ENCODE results near the gene PTPN7.
"Not testable (repeated sequence)": the region's sequence is repeated elsewhere in the genome, so short reads cannot be mapped to it uniquely, and the experiment has no call there.

The PTPN7 gene

DNA sequence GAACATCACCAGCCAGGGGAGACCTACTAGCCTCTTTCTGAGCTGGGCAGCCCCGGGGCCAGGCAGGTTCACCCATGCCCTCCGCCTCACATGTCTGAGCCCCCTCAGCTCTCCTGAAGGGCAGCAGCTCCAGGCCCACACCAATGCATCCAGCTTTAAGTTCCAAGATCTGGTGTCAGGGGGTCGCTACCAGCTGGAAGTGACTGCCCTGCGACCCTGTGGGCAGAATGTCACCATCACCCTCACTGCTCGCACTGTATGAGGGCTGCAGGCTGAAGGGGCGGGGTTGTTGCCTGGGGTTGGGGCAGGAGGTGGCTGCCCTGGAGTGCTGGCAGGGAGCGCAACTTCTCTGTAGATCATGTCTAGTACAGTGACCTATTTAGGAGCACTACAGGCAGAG lies 8.5 kb upstream of the PTPN7 start:
- H3F3A ChIP-seq (ENCODE audit: insufficient read depth, low read length), result no peaks in the 10 kb centered on the region
- H3K27me3 ChIP-seq (ENCODE audit: insufficient read depth, low read length), result no peaks in the 10 kb centered on the region
- peaks cover 8% of the 10 kb centered on the region for H3K4me1 ChIP-seq (ENCODE audit: insufficient read depth, low read length, severe bottlenecking)
- no peaks in the 10 kb centered on the region for H3K79me2 ChIP-seq (ENCODE audit: insufficient read depth, low read length)
- TF ChIP-seq, protein P1, sequence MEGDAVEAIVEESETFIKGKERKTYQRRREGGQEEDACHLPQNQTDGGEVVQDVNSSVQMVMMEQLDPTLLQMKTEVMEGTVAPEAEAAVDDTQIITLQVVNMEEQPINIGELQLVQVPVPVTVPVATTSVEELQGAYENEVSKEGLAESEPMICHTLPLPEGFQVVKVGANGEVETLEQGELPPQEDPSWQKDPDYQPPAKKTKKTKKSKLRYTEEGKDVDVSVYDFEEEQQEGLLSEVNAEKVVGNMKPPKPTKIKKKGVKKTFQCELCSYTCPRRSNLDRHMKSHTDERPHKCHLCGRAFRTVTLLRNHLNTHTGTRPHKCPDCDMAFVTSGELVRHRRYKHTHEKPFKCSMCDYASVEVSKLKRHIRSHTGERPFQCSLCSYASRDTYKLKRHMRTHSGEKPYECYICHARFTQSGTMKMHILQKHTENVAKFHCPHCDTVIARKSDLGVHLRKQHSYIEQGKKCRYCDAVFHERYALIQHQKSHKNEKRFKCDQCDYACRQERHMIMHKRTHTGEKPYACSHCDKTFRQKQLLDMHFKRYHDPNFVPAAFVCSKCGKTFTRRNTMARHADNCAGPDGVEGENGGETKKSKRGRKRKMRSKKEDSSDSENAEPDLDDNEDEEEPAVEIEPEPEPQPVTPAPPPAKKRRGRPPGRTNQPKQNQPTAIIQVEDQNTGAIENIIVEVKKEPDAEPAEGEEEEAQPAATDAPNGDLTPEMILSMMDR (IDR thresholded peaks at IDR 0.05; ENCODE audit: low read length), result no peak
- TF ChIP-seq EZH2 (IDR thresholded peaks at IDR 0.05; ENCODE audit: borderline replicate concordance, low read length), result no peak
- no peaks in the 10 kb centered on the region for H3K9me2 ChIP-seq (ENCODE audit: low read depth, low read length)
- H3K9me3 ChIP-seq (ENCODE audit: low read length), result no peaks in the 10 kb centered on the region
- no peak overlapping the region for H3K4me2 ChIP-seq (ENCODE audit: low read length)
- H3K9ac ChIP-seq (ENCODE audit: low read length), result no peak overlapping the region
- no peak overlapping the region for H2AFZ ChIP-seq (ENCODE audit: low read length)
- H3K27ac ChIP-seq (ENCODE audit: low read depth, low read length, poor library complexity, severe bottlenecking), result no peak overlapping the region
- H3K4me3 ChIP-seq (ENCODE audit: low read depth, low read length, poor library complexity, severe bottlenecking), result no peak overlapping the region
- no peaks in the 10 kb centered on the region for H4K20me1 ChIP-seq (ENCODE audit: insufficient read depth, low read length)
- 0 out of 2 replicates have a peak, but pooled peaks cover 4% of the 10 kb centered on the region for H3K36me3 ChIP-seq (ENCODE audit: insufficient read depth, low read length)

DNA sequence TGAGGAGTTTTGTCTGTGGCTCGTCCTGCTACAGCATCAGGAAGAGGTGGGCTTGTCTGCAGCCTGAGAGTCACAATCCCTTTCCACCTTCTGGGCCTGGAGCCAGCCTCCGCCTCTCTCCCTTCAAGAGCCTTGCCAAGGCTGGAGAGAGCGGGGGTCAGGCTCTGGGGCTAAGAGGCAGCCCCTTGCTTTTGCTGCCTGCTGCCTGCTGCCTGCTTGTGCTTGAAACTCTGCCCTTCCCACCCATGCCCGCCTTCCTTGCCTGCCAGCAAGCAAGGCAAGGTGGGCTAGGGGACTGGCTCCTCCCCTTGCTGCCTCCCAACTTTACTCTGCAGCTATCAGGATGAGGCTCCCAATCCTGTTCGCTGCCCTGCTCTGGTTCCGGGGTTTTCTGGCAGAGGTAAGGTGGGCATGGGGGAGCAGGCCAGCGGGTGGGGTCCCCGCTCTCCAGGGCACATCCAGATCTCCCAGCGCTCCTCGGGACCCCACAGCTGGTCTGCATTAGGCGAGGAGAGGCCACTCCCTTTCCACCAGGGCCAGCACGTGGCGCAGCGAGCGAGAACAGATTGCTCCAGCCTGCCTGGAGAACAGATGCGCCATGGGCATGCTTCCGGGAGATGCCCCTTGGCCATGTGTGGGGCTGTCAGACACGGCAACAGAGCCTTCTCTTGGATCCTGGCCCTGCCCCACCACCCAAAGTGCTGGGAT lies 7.5 kb upstream of the PTPN7 start:
- H3K9ac ChIP-seq (ENCODE audit: low read length), result no peak overlapping the region
- TF ChIP-seq, protein P1 (IDR thresholded peaks at IDR 0.05; ENCODE audit: low read length), result no peak
- TF ChIP-seq EZH2 (IDR thresholded peaks at IDR 0.05; ENCODE audit: borderline replicate concordance, low read length), result no peak
- H3K9me3 ChIP-seq (ENCODE audit: low read length), result no peaks in the 10 kb centered on the region
- H3K4me3 ChIP-seq (ENCODE audit: low read depth, low read length, poor library complexity, severe bottlenecking), result no peak overlapping the region
- no peaks in the 10 kb centered on the region for H3K27me3 ChIP-seq (ENCODE audit: insufficient read depth, low read length)
- peaks cover 11% of the 10 kb centered on the region for H3K4me1 ChIP-seq (ENCODE audit: insufficient read depth, low read length, severe bottlenecking)
- no peaks in the 10 kb centered on the region for H3F3A ChIP-seq (ENCODE audit: insufficient read depth, low read length)
- no peak overlapping the region for H2AFZ ChIP-seq (ENCODE audit: low read length)
- H3K4me2 ChIP-seq (ENCODE audit: low read length), result no peak overlapping the region
- H3K27ac ChIP-seq (ENCODE audit: low read depth, low read length, poor library complexity, severe bottlenecking), result no peak overlapping the region
- no peaks in the 10 kb centered on the region for H3K9me2 ChIP-seq (ENCODE audit: low read depth, low read length)
- H3K36me3 ChIP-seq (ENCODE audit: insufficient read depth, low read length), result 0 out of 2 replicates have a peak, but pooled peaks cover 4% of the 10 kb centered on the region
- no peaks in the 10 kb centered on the region for H4K20me1 ChIP-seq (ENCODE audit: insufficient read depth, low read length)
- no peaks in the 10 kb centered on the region for H3K79me2 ChIP-seq (ENCODE audit: insufficient read depth, low read length)

DNA sequence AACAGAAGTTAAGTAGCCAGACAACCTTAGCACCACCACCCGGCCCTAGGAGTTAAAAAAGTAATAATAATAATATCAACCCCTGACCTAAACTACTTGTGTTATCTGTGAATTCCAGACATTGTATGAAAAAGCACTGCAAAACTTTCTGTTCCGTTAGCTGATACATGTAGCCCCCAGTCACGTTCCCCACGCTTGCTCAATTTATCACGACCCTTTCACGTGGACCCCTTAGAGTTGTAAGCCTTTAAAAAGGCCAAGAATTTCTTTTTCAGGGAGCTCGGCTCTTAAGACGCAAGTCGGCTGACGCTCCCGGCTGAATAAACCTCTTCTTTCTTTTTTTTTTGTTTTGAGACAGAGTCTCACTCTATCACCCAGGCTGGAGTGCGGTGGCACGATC lies 6.7 kb upstream of the PTPN7 start:
- H2AFZ ChIP-seq (ENCODE audit: low read length); H3K4me2 ChIP-seq (ENCODE audit: low read length); H3K9ac ChIP-seq (ENCODE audit: low read length); H4K20me1 ChIP-seq (ENCODE audit: insufficient read depth, low read length); H3K9me3 ChIP-seq (ENCODE audit: low read length); H3K27me3 ChIP-seq (ENCODE audit: insufficient read depth, low read length); H3K79me2 ChIP-seq (ENCODE audit: insufficient read depth, low read length); H3K36me3 ChIP-seq (ENCODE audit: insufficient read depth, low read length); H3K9me2 ChIP-seq (ENCODE audit: low read depth, low read length); H3K27ac ChIP-seq (ENCODE audit: low read depth, low read length, poor library complexity, severe bottlenecking); H3F3A ChIP-seq (ENCODE audit: insufficient read depth, low read length); H3K4me3 ChIP-seq (ENCODE audit: low read depth, low read length, poor library complexity, severe bottlenecking): not testable (repeated sequence)
- H3K4me1 ChIP-seq (ENCODE audit: insufficient read depth, low read length, severe bottlenecking), result peaks cover 19% of the 10 kb centered on the region
